H9 (cell line): ENCODE data around the gene MYH9. TPM values are rescaled to one million over a fixed set of nuclear protein-coding genes. Genes with fewer than 3 reads are reported as not detected.

ENCODE experiments used
- DNase-seq: peaks from one replicate; pipeline ENCODE4 v3.0.0-alpha.2; 2017
- H2AFZ ChIP-seq: one replicate; pipeline ENCODE4 v1.6.1; 2013; ENCODE audit warnings: mild to moderate bottlenecking, low read length, control low read depth, moderate library complexity
- H2AK5ac ChIP-seq: 2 replicates; pipeline ENCODE4 v1.6.1; 2013; ENCODE audit warnings: low read length, control low read depth, mixed read lengths; ENCODE audit not compliant: insufficient read length
- H2BK120ac ChIP-seq: one replicate; pipeline ENCODE4 v1.6.1; 2013; ENCODE audit warnings: low read depth, mild to moderate bottlenecking, low read length, control low read depth, inconsistent platforms; ENCODE audit not compliant: poor library complexity, severe bottlenecking
- H2BK12ac ChIP-seq: 2 replicates; pipeline ENCODE4 v1.6.1; 2013; ENCODE audit warnings: low read length, control low read depth, mixed read lengths, low read depth; ENCODE audit not compliant: insufficient read length
- H2BK15ac ChIP-seq: 2 replicates; pipeline ENCODE4 v1.6.1; 2013; ENCODE audit warnings: low read depth, low read length, control low read depth
- H2BK20ac ChIP-seq: one replicate; pipeline ENCODE4 v1.6.1; 2013; ENCODE audit warnings: low read depth, mild to moderate bottlenecking, low read length, control low read depth, inconsistent platforms; ENCODE audit not compliant: poor library complexity, severe bottlenecking
- H2BK5ac ChIP-seq: 2 replicates; pipeline ENCODE4 v1.6.1; 2013; ENCODE audit warnings: low read length, control low read depth, mixed read lengths; ENCODE audit not compliant: insufficient read length
- H3K14ac ChIP-seq: 2 replicates; pipeline ENCODE4 v1.6.1; 2013; ENCODE audit warnings: low read length, control low read depth; ENCODE audit not compliant: insufficient read depth
- H3K18ac ChIP-seq: 2 replicates; pipeline ENCODE4 v1.6.1; 2013; ENCODE audit warnings: low read depth, mild to moderate bottlenecking, mixed read lengths, low read length, control low read depth; ENCODE audit not compliant: insufficient read length
- H3K23ac ChIP-seq: 2 replicates; pipeline ENCODE4 v1.6.1; 2013; ENCODE audit warnings: low read length, control low read depth, mixed read lengths, low read depth; ENCODE audit not compliant: insufficient read length
- H3K23me2 ChIP-seq: 2 replicates; pipeline ENCODE4 v1.6.1; 2013; ENCODE audit warnings: low read depth, mild to moderate bottlenecking, mixed read lengths, low read length, control low read depth; ENCODE audit not compliant: insufficient read length, poor library complexity, severe bottlenecking
- H3K27ac ChIP-seq: 2 replicates; pipeline ENCODE4 v1.5.1; 2013; ENCODE audit warnings: low read length, control low read depth, mixed read lengths, low read depth; ENCODE audit not compliant: insufficient read length
- H3K27me3 ChIP-seq: 2 replicates; pipeline ENCODE4 v1.6.1; 2013; ENCODE audit warnings: low read length, control low read depth, inconsistent platforms; ENCODE audit not compliant: insufficient read depth
- H3K4ac ChIP-seq: 2 replicates; pipeline ENCODE4 v1.6.1; 2013; ENCODE audit warnings: low read depth, mild to moderate bottlenecking, control low read depth, inconsistent platforms, low read length, moderate library complexity
- H3K4me1 ChIP-seq: 2 replicates; pipeline ENCODE4 v1.6.1; 2013; ENCODE audit warnings: low read length, control low read depth, inconsistent platforms; ENCODE audit not compliant: insufficient read depth
- H3K4me2 ChIP-seq: 2 replicates; pipeline ENCODE4 v1.6.1; 2013; ENCODE audit warnings: low read length, control low read depth, mixed read lengths; ENCODE audit not compliant: insufficient read length, insufficient read depth
- H3K56ac ChIP-seq: 2 replicates; pipeline ENCODE4 v1.6.1; 2013; ENCODE audit warnings: low read depth, mild to moderate bottlenecking, mixed read lengths, low read length, control low read depth; ENCODE audit not compliant: insufficient read length
- H3K79me1 ChIP-seq: 2 replicates; pipeline ENCODE4 v1.6.1; 2013; ENCODE audit warnings: low read depth, mild to moderate bottlenecking, moderate library complexity, low read length, control low read depth, inconsistent platforms; ENCODE audit not compliant: insufficient read depth, poor library complexity, severe bottlenecking
- H3K79me2 ChIP-seq: 2 replicates; pipeline ENCODE4 v1.6.1; 2013; ENCODE audit warnings: low read length, control low read depth, inconsistent platforms; ENCODE audit not compliant: insufficient read depth
- H3K9ac ChIP-seq: 2 replicates; pipeline ENCODE4 v1.6.1; 2013; ENCODE audit warnings: low read length, control low read depth, mixed read lengths; ENCODE audit not compliant: insufficient read length; ENCODE audit errors: extremely low read depth
- H3K9me3 ChIP-seq: one replicate; pipeline ENCODE4 v1.6.1; 2013; ENCODE audit warnings: low read depth, low read length, inconsistent platforms; ENCODE audit not compliant: control insufficient read depth
- H3T11ph ChIP-seq: one replicate; pipeline ENCODE4 v1.6.1; 2013; ENCODE audit warnings: mild to moderate bottlenecking, low read length, control low read depth, inconsistent platforms
- H4K20me1 ChIP-seq: one replicate; pipeline ENCODE4 v1.6.1; 2013; ENCODE audit not compliant: control insufficient read depth, insufficient read length, insufficient read depth
- H4K5ac ChIP-seq: 2 replicates; pipeline ENCODE4 v1.6.1; 2013; ENCODE audit warnings: low read depth, mild to moderate bottlenecking, mixed read lengths, low read length, control low read depth; ENCODE audit not compliant: insufficient read length
- H4K8ac ChIP-seq: replicated peaks from 2 replicates; pipeline ENCODE4 v1.6.1; 2013; ENCODE audit warnings: low read length, control low read depth, mixed read lengths, low read depth; ENCODE audit not compliant: insufficient read length
- H4K91ac ChIP-seq: 2 replicates; pipeline ENCODE4 v1.6.1; 2013; ENCODE audit warnings: low read depth, mild to moderate bottlenecking, moderate library complexity, mixed read lengths, low read length, control low read depth; ENCODE audit not compliant: insufficient read length
- H3K27ac Mint-ChIP-seq, 3 experiments: 2 replicates in 2 of 3; 3 replicates in 1 of 3; pipeline ENCODE4 v1.8.0; 2020 to 2021; ENCODE audit warnings: mixed read lengths in 3 of 3, mild to moderate bottlenecking in 1 of 3, moderate library complexity in 1 of 3
- H3K27me3 Mint-ChIP-seq: 2 replicates; pipeline ENCODE4 v1.8.0; 2021; ENCODE audit warnings: low read depth, mild to moderate bottlenecking, moderate library complexity, mixed read lengths
- H3K36me3 Mint-ChIP-seq, 3 experiments: 2 replicates in 2 of 3; 3 replicates in 1 of 3; pipeline ENCODE4 v1.8.0; 2020 to 2021; ENCODE audit warnings: low read depth in 3 of 3, mixed read lengths in 3 of 3; ENCODE audit not compliant: insufficient read depth in 1 of 3
- H3K4me1 Mint-ChIP-seq, 2 experiments: 2 replicates each; pipeline ENCODE4 v1.8.0; 2020; ENCODE audit warnings: mixed read lengths in 2 of 2
- H3K4me3 Mint-ChIP-seq, 2 experiments: 2 replicates in 1 of 2; 3 replicates in 1 of 2; pipeline ENCODE4 v1.8.0; 2020 to 2021; ENCODE audit warnings: mild to moderate bottlenecking in 2 of 2, mixed read lengths in 2 of 2, moderate library complexity in 1 of 2
- H3K9me3 Mint-ChIP-seq, 2 experiments: 2 replicates in 1 of 2; 3 replicates in 1 of 2; pipeline ENCODE4 v1.8.0; 2020; ENCODE audit warnings: mild to moderate bottlenecking in 2 of 2, mixed read lengths in 2 of 2, moderate library complexity in 1 of 2
- CTCF ChIP-seq: fragments of 200-600 bp; sonication (generic); conservative IDR thresholded peaks from 3 replicates; pipeline ENCODE4 v1.8.0; 2021; ENCODE audit warnings: antibody characterized with exemption, mild to moderate bottlenecking
- WGBS: extraction: QIAGEN DNeasy Blood & Tissue Kit; methylation state at CpG from one replicate; pipeline ENCODE4 v1.1.7; 2013; ENCODE audit warnings: missing lambda C conversion rate, low lambda C conversion rate, mixed read lengths; ENCODE audit not compliant: insufficient read length; ENCODE audit errors: extremely low coverage; 5-methylcytosine and 5-hydroxymethylcytosine counted together
- total RNA-seq: library from RNA; stranded (reverse); gene quantifications from 2 replicates; pipeline ENCODE4 v1.2.1, GENCODE V29; 2021

The MYH9 gene
- total RNA-seq, 1 experiment from 2014 or later: 266 TPM

- peaks cover 23 to 39% (median 30%) of the 10 kb centered on the region in 3 experiments for H3K36me3 Mint-ChIP-seq
- H3K27ac ChIP-seq: no peak overlapping the region
- no peak overlapping the region for H4K91ac ChIP-seq
- peaks cover 34 to 43% of the 10 kb centered on the region in 2 experiments for H3K4me1 Mint-ChIP-seq
- no peaks in the 10 kb centered on the region; a peak in 1 of 5 replicates for H3K9me3 Mint-ChIP-seq
- no peaks in the 10 kb centered on the region for H3K27me3 Mint-ChIP-seq
- no peak overlapping the region for H3K23ac ChIP-seq
- no peak for DNase-seq
- peak overlapping the region; percentile 4 to 65 (median 64); a peak in 5 of 7 replicates for H3K27ac Mint-ChIP-seq
- no peak overlapping the region for H2BK12ac ChIP-seq
- H2BK20ac ChIP-seq: no peak overlapping the region
- H4K20me1 ChIP-seq: no peaks in the 10 kb centered on the region
- H3K18ac ChIP-seq: no peak overlapping the region
- peaks cover 16% of the 10 kb centered on the region for H3K79me1 ChIP-seq
- no peak overlapping the region for H3K9ac ChIP-seq
- H3K14ac ChIP-seq: peak overlapping the region; percentile 19; the same call in 1 of the 2 replicates
- WGBS: no CpG with 5 or more reads among the region's 16 CpGs
- no peak overlapping the region for H2BK5ac ChIP-seq
- H3K4me3 Mint-ChIP-seq: peak overlapping the region in 1 of 2 experiments; percentile 14; a peak in 1 of 5 replicates
- no peak overlapping the region for H2AK5ac ChIP-seq
- no peaks in the 10 kb centered on the region for H3K9me3 ChIP-seq
- H2BK120ac ChIP-seq: no peak overlapping the region
- H4K8ac ChIP-seq: no peak overlapping the region
- no peak for TF ChIP-seq CTCF
- H3K4ac ChIP-seq: no peak overlapping the region
- H2AFZ ChIP-seq: no peak overlapping the region
- no peaks in the 10 kb centered on the region for H3K27me3 ChIP-seq
- H3K56ac ChIP-seq: no peak overlapping the region
- H3K23me2 ChIP-seq: peaks cover 3% of the 10 kb centered on the region
- no peaks in the 10 kb centered on the region; the same call in 1 of the 2 replicates for H3K4me1 ChIP-seq
- no peak overlapping the region for H3K4me2 ChIP-seq
- no peak overlapping the region for H2BK15ac ChIP-seq
- H3K79me2 ChIP-seq: peaks cover 60% of the 10 kb centered on the region
- no peak overlapping the region for H3T11ph ChIP-seq
- H4K5ac ChIP-seq: no peak overlapping the region
Measured at GRCh38 chr22:36379593-36380361, 8.0 kb downstream of the MYH9 start.
